ENCODE data around the gene SLC25A13.

DNA sequence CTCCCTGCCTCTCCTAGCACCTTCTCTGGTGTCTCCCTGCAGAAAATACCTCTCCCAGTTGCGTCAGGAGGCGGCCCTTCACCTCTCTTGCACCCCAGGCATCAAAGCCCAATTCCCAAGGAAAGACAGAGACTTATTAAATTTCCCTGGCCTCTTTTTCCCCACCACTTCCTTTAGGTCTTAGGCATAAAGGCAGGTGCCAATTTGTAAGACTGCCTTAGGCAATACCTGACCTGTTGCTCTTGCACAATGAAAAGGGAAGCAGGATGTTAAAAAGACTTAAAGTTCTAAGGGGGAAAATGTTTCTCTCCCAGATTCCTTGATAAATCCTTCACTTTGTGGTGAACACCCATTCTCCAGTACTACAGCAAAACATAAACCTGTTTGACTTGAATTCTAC is 186.7 kb downstream of the SLC25A13 start:
- TF ChIP-seq SIN3A (IDR thresholded peaks at IDR 0.05; ENCODE audit: borderline replicate concordance, low read depth, low read length) = no peak
- no peak for TF ChIP-seq SMC3 (IDR thresholded peaks at IDR 0.05; ENCODE audit: low read depth, low read length)
- TF ChIP-seq YY1 (IDR thresholded peaks at IDR 0.05; ENCODE audit: low read depth) = no peak
- TF ChIP-seq, protein P1, sequence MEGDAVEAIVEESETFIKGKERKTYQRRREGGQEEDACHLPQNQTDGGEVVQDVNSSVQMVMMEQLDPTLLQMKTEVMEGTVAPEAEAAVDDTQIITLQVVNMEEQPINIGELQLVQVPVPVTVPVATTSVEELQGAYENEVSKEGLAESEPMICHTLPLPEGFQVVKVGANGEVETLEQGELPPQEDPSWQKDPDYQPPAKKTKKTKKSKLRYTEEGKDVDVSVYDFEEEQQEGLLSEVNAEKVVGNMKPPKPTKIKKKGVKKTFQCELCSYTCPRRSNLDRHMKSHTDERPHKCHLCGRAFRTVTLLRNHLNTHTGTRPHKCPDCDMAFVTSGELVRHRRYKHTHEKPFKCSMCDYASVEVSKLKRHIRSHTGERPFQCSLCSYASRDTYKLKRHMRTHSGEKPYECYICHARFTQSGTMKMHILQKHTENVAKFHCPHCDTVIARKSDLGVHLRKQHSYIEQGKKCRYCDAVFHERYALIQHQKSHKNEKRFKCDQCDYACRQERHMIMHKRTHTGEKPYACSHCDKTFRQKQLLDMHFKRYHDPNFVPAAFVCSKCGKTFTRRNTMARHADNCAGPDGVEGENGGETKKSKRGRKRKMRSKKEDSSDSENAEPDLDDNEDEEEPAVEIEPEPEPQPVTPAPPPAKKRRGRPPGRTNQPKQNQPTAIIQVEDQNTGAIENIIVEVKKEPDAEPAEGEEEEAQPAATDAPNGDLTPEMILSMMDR (IDR thresholded peaks at IDR 0.05) = no peak
